HFF-Myc (cell line): ENCODE results near the gene ADAMTS8.

ENCODE experiments used
- DNase-seq: peaks from one replicate; pipeline ENCODE4 v3.0.0-alpha.2; 2011; ENCODE audit warnings: low read depth; ENCODE audit errors: extremely low read depth
- H3K4me3 ChIP-seq: replicated peaks from 2 replicates; pipeline ENCODE4 v1.5.1; 2011; ENCODE audit warnings: low read depth, mild to moderate bottlenecking, control low read depth, low read length
- TF ChIP-seq, protein P1 (sequence below): IDR thresholded peaks from 2 replicates; pipeline ENCODE4 v1.5.1; 2012; ENCODE audit warnings: mild to moderate bottlenecking, low read depth, low read length, control low read depth; ENCODE audit errors: missing control alignments

Gene ADAMTS8

DNA sequence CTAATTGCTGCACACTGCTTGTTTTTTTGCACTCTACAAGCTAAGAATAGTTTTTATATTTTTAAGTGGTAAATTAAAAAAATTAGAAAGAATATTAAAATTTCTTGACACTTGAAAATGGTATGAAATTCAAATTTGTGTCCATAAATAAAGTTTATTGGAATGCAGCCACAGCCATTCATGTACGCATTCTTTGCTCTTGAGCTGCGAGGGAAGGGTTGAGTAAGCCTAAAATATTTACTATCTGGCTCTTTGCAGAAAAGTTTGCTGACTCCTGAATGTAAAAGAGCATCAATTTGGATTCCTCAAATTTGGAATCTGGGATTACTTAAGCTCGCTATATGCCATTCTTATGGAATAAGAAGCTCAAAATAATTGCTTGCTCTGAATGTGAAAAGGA, 3.4 kb upstream of the ADAMTS8 start:
- H3K4me3 ChIP-seq, result no peak overlapping the region
- TF ChIP-seq, protein P1, sequence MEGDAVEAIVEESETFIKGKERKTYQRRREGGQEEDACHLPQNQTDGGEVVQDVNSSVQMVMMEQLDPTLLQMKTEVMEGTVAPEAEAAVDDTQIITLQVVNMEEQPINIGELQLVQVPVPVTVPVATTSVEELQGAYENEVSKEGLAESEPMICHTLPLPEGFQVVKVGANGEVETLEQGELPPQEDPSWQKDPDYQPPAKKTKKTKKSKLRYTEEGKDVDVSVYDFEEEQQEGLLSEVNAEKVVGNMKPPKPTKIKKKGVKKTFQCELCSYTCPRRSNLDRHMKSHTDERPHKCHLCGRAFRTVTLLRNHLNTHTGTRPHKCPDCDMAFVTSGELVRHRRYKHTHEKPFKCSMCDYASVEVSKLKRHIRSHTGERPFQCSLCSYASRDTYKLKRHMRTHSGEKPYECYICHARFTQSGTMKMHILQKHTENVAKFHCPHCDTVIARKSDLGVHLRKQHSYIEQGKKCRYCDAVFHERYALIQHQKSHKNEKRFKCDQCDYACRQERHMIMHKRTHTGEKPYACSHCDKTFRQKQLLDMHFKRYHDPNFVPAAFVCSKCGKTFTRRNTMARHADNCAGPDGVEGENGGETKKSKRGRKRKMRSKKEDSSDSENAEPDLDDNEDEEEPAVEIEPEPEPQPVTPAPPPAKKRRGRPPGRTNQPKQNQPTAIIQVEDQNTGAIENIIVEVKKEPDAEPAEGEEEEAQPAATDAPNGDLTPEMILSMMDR, result no peak
- DNase-seq, result no peak

DNA sequence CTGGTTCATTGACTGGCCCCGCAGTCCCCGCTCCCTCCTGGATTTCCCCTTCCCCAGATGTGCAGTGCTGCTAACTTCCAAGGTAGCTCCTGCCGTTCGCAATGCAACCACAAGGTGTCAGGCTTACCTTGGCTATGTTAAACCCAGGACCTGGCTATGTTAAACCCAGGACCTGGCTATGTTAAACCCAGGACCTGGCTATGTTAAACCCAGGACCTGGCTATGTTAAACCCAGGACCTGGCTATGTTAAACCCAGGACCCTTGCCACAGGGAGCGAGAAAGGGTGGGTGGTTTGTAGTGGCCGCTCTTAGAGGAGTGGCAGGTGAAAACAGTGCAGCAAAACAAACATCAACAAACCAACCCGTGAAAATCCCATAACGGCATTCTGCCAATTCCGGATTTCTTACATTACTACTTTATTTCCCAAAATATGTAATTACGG, 2.9 kb upstream of the ADAMTS8 start:
- no peak for DNase-seq
- TF ChIP-seq, protein P1, result peak; percentile 74
- no peak overlapping the region for H3K4me3 ChIP-seq

DNA sequence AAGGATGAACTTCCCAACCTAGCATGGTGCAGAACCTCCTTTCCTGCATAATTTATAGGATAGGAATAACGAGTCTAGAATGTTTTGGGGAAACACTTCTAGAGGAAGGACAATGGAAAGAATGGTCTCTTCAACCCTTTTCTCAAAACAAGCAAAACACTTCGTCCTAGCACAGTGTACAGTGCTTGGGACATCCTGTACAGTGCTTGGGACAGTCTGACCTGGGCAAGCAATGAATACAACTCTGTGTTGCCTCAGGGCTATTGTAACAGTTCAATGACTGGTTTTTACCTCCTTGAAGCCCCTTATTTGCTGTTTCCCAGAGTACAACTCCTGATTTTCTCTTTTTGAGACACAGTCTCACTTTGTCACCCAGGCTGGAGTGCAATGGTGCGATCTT, 1.6 kb upstream of the ADAMTS8 start:
- no peak for DNase-seq
- TF ChIP-seq, protein P1, result no peak
- no peak overlapping the region for H3K4me3 ChIP-seq

DNA sequence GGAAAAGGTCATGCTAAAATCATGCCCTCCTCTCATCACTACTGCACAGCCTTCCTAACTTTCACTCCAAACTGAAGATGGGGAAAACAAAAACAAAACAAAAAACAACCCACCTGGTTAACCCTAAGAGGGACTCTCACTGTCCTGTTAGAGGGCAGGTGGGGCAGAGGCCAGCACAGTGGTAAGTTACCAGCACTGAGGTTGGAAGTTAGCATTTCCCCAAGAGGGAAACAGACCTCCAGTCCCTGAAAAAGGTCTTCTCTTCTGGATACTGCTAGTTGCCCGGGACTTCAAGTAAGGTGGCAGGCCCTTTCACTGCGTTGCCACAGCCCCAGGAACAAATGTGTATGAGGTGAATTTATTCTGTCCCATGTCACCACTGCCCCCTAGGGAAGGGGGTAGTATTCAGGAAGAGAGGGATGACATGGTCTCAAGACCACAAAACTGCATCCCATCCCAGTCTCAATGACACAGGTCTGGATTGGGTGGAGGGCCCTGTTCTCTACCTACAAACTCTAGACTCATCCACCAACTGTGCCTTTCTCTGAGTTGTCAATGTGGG, 792 bp upstream of the ADAMTS8 start:
- no peak for DNase-seq
- no peak overlapping the region for H3K4me3 ChIP-seq

DNA sequence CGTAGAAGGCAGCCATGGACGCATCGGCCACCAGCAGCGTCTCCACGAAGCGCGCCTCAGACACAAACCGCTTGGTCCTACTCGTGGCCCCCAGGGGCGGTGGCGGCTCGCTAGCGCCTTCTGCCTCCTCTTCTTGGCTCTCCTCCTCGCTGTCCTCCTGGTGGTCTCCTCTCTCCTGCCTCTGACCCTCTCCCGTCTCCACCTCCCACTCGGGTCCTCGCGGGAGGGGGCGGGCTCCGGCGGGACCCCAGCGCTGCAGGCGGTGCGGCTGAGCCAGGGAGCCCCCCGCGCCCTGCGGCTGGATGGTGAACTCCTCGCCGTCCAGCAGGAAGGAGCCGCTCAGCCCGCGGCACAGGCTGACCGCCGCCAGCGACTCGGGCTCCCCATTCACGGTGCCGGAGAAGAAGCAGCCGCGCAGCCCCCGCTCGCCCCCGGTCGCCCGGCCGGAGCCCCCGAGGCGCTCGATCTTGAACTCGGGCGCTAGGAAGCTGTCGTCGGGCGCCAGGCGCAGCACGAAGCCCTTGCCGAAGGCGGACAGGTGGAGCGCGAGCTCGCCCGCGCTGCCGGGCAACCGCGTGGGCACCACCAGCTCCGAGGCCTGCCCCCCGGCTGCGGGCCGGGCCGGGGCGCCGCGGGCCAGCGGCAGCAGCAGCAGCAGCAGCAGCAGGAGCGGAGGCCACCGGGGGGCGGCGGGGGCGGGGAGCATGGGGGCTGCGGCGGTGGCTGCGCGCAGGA, 661 bp downstream of the ADAMTS8 start:
- DNase-seq, result no peak
- H3K4me3 ChIP-seq, result peak overlapping the region; percentile 13; the same call in 1 of the 2 replicates
- TF ChIP-seq, protein P1, result no peak

More for the DNA sequence above, 792 bp upstream of the ADAMTS8 start:
- TF ChIP-seq, protein P1, result peak; percentile 4

DNA sequence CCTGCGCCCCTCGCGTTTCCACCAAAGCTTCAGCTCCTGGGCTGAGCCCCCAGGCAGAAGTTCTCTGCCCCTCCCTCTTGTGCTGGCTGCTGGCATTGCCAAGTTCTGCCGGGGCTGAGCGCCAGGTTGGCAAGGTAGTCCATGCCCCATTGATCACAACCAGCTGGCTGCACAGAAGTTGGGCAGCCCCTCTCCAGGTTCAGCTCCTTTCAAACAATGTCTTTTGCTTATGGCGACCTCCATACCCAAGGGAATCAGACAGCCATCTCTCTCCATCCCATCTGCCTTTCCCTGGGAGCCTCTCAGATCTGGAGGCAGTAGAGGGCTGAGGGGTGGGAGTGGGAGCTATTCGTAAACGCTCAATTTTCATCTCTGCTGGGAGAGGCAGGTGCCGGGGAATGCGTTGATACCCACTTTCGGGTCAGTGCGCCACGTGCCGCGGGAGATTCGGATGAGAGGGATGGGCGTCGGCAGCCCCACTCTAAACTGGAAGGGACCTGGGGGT, 1.5 kb downstream of the ADAMTS8 start:
- DNase-seq, result no peak
- H3K4me3 ChIP-seq, result no peak overlapping the region
- TF ChIP-seq, protein P1, result no peak
